CD1c-positive myeloid dendritic cell (primary cell): ENCODE results near the gene JAM3.

Experiments
- DNase-seq: peaks from one replicate; pipeline ENCODE4 v3.0.0-alpha.2; 2016; ENCODE audit errors: extremely low spot score

Gene JAM3

DNA sequence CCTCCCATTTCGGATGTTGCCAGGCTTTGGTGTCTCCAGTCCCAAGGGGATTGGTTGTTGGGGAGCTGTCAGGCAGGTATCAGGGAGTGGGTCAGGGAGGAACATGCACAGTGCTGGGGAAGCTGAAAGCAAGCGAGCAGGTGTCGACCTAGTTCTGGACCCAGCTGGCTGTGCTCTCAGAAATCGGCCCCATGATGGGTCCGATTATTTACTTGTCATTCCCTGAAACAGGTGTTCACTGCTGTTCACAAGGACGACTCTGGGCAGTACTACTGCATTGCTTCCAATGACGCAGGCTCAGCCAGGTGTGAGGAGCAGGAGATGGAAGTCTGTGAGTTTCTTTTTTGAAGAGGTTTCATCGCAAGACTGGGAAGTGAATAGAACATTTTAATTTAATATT, 76.8 kb downstream of the JAM3 start:
- DNase-seq = no peak

GRCh38 chr11:134146598-134146997, 77.7 kb downstream of the JAM3 start:
- no peak for DNase-seq

DNA sequence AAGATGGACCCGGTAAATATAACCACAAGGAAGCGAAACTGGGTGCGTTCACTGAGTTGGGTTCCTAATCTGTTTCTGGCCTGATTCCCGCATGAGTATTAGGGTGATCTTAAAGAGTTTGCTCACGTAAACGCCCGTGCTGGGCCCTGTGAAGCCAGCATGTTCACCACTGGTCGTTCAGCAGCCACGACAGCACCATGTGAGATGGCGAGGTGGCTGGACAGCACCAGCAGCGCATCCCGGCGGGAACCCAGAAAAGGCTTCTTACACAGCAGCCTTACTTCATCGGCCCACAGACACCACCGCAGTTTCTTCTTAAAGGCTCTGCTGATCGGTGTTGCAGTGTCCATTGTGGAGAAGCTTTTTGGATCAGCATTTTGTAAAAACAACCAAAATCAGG, 80.5 kb downstream of the JAM3 start:
- DNase-seq = no peak

DNA sequence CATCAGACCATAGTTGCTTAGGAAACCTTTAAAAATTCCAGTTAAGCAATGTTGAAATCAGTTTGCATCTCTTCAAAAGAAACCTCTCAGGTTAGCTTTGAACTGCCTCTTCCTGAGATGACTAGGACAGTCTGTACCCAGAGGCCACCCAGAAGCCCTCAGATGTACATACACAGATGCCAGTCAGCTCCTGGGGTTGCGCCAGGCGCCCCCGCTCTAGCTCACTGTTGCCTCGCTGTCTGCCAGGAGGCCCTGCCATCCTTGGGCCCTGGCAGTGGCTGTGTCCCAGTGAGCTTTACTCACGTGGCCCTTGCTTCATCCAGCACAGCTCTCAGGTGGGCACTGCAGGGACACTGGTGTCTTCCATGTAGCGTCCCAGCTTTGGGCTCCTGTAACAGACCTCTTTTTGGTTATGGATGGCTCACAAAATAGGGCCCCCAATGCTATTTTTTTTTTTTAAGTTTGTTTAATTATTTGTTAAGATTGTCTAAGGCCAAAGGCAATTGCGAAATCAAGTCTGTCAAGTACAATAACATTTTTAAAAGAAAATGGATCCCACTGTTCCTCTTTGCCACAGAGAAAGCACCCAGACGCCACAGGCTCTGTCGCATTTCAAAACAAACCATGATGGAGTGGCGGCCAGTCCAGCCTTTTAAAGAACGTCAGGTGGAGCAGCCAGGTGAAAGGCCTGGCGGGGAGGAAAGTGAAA, 81.5 kb downstream of the JAM3 start:
- DNase-seq = no peak

GRCh38 chr11:134151083-134151747, 82.3 kb downstream of the JAM3 start:
- no peak for DNase-seq

GRCh38 chr11:134152696-134153095, 83.8 kb downstream of the JAM3 start:
- DNase-seq = no peak

DNA sequence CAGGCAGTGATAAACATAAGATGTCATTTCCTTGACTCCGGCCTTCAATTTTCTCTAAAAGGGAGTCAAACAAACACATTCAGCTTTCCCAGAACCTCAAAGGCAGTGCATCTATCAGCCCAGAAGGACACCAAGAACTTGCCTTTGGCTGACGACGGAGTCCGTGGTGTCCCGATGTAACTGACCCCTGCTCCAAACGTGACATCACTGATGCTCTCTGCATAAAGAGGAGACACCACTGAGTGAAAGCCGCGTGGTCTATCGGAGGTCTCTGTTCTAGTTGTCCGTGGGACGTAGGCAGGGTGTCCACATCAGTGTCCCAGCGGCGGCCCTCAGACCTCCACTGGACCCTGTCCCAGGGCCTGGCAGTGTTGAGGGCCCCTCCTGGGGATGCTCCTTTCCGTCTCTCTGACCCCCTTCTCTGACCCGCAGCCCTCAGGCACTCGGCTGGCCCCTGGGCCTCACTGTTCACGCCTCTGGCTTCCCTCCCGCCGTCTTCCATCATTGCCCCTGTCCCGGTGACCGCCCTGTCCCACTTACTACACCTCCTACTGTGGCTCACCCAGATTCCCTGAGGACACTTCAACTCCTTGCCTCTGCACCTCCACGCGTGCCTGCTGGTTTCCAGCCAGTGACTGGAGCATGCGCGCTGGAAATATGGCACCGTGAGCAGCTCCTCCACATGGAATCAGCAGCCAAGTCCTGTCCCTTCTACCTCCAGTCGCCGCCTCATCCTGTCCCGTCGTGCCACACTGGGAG, 84.5 kb downstream of the JAM3 start:
- DNase-seq = no peak

- DNase-seq = no peak
Observed at GRCh38 chr11:134154441-134154840, 85.6 kb downstream of the JAM3 start.

- DNase-seq = no peak
Observed at GRCh38 chr11:134155456-134155855, 86.6 kb downstream of the JAM3 start.

DNA sequence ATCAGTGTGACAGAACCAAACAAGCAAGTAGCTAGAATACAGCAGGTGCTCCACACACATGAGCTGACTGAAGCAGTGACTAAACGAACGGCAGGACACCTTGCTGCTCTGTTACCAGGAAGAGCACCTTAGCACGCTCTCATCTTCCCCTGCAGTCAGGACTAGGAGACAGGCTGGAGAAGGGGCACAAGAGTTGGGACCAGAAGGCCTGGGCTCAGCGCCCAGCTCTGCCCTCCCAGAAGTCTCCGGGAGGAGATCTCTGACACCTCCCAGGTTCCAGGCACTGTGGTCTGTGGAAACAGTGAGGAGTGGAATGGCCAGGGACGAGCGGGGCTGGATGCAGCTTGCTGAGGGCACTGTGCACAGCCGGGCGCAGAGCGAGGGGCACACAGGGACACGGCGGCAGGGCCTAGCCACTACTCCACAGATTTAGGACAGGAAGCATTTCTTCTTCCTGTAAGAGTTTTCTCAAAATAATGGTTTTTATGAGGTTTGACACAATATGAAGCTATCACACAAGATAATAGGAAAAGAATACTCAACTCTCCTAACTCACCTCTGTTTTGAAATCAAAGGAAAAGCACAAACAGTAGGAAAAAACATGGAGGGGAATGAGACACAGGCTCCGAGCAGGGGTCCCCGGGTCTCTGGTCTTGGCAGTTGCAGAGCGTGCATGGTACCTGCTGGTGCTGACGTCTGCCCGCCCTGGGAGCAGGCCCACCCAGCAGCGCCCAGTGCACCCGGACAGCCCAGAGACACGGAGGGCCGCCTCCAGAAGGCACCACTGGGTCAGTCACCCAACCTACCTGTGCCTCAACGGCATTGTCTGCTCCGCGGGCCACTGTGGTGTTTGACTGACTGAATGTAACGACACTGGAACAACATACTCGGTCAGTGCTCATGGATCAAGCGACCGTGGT, 87.3 kb downstream of the JAM3 start:
- no peak for DNase-seq

GRCh38 chr11:134157451-134157850, 88.6 kb downstream of the JAM3 start:
- no peak for DNase-seq

- DNase-seq = no peak
Observed at GRCh38 chr11:134158023-134158422, 89.2 kb downstream of the JAM3 start.

GRCh38 chr11:134159652-134160051, 90.8 kb downstream of the JAM3 start:
- no peak for DNase-seq

- DNase-seq = no peak
Observed at GRCh38 chr11:134164490-134165370, 95.9 kb downstream of the JAM3 start.

DNA sequence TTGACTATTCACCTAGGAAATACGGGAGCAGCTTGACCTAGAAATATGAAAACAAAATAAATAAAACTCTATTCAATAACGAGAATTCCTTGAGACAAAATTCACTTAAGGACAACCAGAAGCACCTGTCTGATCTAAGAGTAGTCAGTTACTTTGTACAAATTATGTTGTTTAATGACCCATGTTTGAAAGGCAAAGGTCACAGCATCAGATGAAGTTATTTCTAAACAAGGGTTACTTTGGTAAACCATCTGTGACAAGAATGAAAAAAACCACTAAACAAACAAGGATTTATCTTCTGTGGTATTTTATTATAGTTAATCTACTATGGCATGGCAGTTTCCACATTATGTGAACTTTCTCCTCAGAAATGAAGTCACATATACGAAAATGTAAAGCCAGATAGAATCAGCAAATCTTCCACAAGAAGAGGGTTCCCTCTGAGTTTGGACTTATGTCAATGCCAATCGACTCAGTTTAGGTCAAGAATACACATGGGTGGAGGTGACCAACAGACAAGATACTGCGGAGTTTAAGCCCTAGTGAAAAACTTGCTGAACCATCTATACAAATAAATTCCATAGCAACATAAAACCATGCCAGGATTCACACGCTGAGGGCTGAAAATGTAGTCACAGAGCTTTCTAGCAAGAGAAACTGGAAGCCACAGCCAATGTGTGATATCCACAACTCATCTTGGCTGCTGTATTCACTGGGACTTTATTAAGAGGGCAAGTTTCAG, 101.5 kb downstream of the JAM3 start:
- no peak for DNase-seq

- no peak for DNase-seq
Observed at GRCh38 chr11:134170919-134171281, 102.0 kb downstream of the JAM3 start.

- no peak for DNase-seq
Observed at GRCh38 chr11:134171951-134172350, 103.1 kb downstream of the JAM3 start.

- no peak for DNase-seq
Observed at GRCh38 chr11:134173296-134173695, 104.4 kb downstream of the JAM3 start.

DNA sequence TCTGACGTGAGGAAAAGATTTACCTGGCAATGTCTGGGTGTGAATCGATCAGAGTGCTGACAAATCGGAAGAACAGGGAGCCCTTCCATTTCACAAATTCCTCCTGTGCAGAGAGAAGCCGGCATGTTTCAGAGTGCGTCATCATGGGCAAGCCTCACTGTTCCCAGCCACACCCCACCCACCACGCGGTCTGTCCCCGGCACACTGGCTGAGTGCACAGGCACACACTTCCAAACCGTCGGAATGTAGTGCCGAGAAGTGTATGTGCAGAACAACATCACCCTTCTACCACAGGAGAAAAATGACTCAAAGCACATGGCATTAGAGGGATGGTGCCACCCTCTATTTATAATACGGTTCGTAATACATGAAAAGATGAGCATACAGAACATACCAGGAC, 107.4 kb downstream of the JAM3 start:
- DNase-seq = no peak

DNA sequence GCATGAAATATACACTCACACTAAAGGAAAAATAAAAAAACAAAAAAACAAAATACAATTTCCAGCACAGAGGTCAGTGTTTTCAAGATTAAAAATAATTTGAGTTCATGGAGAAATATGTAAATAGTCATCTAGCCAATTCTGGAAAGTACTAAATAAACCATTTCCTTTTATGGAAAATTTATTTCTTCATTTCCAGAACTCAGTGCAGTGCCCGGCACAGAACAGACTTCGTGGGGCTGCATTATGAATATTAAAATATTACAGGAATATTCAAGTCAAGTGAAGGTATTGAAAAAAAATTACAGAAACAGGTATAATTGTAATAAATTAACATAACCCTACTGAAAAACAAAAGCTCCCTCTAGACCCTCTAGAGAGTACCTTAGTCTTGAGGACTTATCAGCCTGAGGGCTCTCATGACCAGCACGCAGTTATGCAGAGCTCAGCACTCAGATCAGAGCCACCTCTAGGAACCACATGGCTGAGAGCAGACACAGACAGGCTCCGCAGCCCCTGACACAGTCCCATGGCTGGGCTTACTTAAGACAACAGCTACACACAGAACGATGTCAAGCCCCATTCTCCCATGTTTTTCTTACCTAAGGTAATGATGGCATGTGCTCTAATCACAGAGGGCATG, 109.3 kb downstream of the JAM3 start:
- no peak for DNase-seq
